Stimulated activated CD8-positive, alpha-beta memory T cell treated with anti-CD3 and anti-CD28 coated beads, Interleukin-4, amount 100 ng/mL, for 24 hours (primary cell): ENCODE data around the gene CCR9.

ENCODE experiments used
- DNase-seq: peaks from one replicate; pipeline ENCODE4 v3.0.0-alpha.2; 2020; ENCODE audit warnings: low read depth

The CCR9 gene

GRCh38 chr3:45907769-45908705 lies 21.7 kb downstream of the CCR9 start:
- DNase-seq = no peak

- no peak for DNase-seq
Observed at GRCh38 chr3:45908761-45909160, 22.4 kb downstream of the CCR9 start.

DNA sequence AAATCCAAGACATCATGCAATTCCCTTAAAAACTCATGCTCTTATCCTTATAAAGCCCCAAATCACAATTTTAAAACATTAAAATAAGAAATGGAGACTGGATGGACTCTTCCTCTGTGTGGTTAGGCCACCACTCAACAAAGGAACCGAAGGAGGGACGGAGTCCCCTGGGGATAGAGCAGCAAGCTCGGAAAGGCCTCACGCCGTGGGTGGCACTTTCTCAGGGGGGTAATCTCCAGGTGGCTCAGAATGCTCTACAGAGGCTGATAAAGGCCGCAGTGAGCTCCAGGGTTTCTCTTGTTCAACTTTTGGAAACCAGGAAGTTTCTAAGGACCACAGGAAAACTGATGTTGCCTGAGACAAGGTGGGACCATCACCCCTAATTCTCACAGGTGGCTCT lies 23.2 kb downstream of the CCR9 start:
- DNase-seq = no peak

GRCh38 chr3:45910892-45911291 lies 24.5 kb downstream of the CCR9 start:
- no peak for DNase-seq

GRCh38 chr3:45911511-45912226 lies 25.3 kb downstream of the CCR9 start:
- no peak for DNase-seq

- no peak for DNase-seq
Observed at GRCh38 chr3:45912435-45912834, 26.1 kb downstream of the CCR9 start.

GRCh38 chr3:45914362-45915058 lies 28.2 kb downstream of the CCR9 start:
- no peak for DNase-seq

DNA sequence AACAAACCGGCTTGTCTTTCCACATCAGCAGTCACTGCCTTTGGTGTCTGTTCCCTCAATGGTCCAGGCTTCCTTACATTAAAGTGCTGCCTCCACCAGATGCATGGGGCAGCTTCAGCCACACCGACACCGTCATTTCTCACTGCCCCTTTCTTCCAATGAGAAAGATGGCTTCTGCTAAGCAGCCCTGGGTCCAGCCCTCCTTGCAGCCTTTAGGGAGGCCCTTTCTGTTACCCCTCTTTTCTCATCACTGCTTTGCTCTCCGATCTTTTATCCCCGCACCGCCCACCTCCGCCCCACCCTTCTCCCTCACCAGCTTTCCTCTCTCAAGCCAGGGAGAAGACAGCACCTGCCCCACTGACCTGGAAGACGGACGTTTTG lies 28.7 kb downstream of the CCR9 start:
- DNase-seq = no peak

GRCh38 chr3:45915518-45916231 lies 29.3 kb downstream of the CCR9 start:
- DNase-seq = peak; percentile 75

GRCh38 chr3:45917146-45917898 lies 31.0 kb downstream of the CCR9 start:
- no peak for DNase-seq

DNA sequence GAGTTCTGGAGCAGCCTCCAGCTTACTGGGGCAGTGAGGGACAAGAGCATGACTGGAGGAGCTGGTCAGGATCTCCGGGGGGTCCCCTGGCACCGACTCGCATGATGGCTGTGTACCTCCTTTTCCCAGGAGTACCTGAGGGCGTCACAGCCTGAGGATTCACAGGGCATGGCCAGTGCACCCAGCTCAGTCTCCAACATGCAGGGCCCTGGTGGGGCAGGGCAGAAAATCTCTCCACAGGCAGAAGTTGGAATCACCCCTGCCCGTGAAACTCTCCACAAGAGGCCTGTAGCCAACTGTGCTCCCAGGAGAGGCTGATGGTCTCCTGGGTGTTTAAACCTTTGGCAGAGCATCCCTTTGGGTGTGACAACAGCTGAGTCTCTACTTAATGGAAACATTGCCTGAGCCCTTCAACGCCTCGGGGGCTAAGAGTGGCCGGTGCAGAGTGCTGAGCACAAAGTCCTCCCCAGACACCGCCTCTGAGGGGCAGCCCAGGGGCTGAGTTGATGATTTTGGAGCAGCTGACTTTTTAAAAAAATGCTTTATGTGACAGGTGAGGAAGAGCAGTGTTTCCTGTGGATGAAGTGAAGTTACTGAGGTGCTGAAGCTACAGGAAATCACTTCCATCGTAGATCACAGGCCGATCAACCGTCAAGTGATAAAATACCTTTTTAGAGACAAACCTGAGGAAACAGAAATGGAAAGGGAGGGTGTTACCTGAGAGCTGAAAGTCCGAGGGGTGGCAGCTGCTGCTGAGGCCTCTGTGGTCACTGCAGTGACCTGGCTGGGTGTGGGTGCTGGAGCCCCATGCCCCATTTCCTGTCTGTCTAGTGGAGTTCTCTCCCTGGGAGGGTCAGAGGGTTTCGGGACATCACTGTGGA lies 35.1 kb downstream of the CCR9 start:
- no peak for DNase-seq

DNA sequence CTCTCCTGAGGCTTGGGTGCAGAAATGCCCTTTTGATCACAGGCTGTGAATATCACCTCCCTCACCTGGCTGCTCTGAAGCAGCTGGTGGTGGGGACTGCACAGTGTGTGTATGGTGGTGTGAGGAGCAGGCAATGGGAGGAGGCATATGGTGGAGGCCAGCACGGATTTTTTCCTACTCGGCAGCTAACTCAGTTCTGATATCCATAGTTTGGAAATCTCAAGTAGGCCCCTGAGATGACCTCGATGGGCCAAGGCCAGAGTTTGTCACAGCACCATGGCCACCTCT lies 35.6 kb downstream of the CCR9 start:
- DNase-seq = no peak

GRCh38 chr3:45922950-45923590 lies 36.7 kb downstream of the CCR9 start:
- DNase-seq = no peak

DNA sequence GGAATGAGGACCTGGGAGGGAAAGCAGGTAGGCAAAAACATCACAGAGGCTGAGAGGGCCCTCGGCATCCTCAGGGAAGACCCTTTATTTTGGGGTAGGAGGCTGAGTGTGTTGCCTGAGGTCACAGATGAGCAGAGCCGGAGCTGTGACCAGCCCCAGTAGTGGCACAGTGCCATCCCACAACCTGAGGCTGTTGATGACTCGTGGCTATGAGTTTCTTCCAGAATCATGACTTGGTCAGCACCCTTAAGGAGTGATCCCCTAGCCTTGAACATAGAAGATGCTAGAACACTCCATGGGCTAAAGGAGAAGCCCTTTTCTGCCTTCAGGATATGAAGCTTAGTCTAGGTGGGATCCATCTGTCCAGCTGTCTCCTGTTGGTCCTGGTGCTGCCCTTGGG lies 37.4 kb downstream of the CCR9 start:
- DNase-seq = no peak

- no peak for DNase-seq
Observed at GRCh38 chr3:45927881-45928280, 41.5 kb downstream of the CCR9 start.

DNA sequence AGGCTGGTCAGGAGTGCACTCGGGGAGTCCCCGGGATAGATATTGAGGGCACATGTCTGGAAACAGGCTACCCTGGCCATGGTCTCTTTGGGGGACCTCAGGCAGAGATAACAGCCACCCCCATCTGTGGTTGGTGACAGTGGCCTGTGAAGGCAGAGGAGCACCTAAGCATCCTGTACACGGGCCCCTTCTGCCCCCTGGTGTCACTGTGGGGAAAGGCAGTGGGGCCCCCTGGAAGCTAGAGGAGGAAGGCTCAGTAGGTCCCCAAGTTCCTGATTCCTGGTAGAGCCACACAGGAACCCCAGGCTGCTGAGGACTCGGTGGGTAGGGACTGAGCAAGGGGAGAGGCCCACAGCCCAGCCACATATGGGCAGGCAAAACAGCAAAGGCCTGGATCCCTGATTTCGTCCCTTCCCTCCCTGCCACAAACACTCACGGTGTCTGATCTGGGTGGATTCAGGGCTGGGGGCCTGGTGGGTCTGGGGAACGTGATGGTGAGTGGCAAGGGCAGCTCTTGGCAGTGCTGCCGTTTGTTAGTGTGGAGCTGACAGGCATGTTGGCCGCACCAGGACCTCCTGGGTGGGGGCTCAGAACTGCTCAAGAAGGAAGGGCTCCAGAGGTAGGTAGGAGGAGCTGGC lies 42.8 kb downstream of the CCR9 start:
- peak; percentile 52 for DNase-seq

DNA sequence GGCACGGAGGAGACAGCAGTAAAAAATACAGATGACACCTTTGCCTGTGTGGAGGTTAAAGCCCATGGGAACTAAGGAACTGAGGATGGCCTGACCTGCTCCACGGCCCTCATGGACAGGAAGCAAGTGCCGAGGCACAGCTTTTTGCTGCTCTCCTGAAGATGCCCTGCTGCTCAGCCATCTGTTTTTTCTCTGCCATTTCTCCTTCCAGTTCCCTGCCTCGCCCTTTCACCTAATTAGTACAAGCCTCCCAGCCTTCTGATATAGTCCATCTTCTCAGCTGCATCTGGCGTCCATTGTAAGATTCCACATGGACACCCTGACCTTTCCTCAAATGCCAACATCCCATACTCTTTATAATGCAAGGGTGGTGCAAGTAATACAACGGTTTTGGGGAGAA lies 45.2 kb downstream of the CCR9 start:
- no peak for DNase-seq

DNA sequence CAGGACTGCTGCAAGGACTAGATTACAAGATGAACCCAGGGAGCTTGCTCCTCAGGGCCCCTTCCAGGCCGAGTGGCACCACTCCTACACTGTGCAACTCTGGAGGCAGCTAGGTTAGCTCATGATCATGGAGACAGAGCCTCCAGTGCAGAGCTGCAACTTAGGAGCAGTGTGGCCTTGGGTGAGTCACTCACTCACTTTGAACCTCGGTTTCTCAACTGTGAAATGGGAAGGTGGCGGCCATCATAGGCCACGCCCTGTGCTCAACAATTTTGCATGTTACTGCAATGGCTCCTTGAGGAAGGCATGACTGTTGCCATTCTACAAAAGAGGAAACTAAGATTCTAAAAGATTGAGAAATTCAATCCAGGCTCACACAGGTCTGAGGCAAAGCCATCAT lies 45.8 kb downstream of the CCR9 start:
- DNase-seq = no peak

- DNase-seq = no peak
Observed at GRCh38 chr3:45933591-45933990, 47.2 kb downstream of the CCR9 start.

DNA sequence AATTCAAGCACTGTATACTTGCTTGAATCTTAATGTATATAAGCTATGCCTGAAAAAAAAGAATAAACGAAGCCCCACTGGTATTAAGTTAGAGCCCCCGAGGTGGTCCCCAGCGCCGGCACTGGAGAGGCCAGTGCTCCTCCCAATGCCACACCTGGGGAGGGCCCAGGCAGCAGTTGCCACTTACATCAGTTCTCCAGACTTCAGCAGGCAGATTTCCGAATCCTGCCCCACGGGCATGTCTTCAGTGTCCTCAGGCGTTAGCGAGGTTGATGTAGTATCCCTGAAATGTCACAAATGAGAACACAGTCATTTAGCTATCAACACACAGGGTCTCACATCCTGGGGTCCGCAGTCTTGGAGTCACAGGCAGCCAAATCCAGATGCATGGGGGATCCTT lies 49.9 kb downstream of the CCR9 start:
- no peak for DNase-seq
